Neural progenitor cell (in vitro differentiated cells): ENCODE results near the gene FER.

ENCODE experiments used
- EZH2 ChIP-seq: fragments of 200-600 bp; sonication (generic); IDR thresholded peaks from 2 replicates; pipeline ENCODE4 v1.6.1; 2017; ENCODE audit warnings: antibody characterized with exemption, mild to moderate bottlenecking, moderate library complexity
- EZH2phosphoT487 ChIP-seq: fragments of 200-600 bp; sonication (generic); IDR thresholded peaks from 2 replicates; pipeline ENCODE4 v1.6.1; 2017; ENCODE audit warnings: antibody characterized with exemption
- TF ChIP-seq, protein P1 (sequence below): fragments of 200-600 bp; sonication (generic); IDR thresholded peaks from 2 replicates; pipeline ENCODE4 v1.5.1; 2017; ENCODE audit warnings: antibody characterized with exemption, mild to moderate bottlenecking

DNA sequence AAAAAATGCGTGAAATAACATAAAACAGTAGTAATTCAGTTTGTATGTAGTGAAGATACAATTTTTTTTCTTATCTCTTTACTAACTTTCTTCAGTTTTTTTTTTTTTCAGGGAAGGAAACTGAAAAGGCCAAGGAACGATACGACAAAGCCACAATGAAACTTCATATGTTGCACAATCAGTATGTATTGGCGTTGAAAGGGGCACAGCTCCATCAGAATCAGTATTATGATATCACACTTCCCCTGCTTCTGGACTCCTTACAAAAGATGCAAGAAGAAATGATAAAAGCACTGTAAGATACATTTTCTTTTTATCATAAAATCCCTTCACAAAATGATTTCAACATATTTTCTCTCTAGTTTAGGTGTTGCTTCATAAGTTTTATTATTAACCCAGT, 120.0 kb downstream of the FER start:
- TF ChIP-seq, protein P1, sequence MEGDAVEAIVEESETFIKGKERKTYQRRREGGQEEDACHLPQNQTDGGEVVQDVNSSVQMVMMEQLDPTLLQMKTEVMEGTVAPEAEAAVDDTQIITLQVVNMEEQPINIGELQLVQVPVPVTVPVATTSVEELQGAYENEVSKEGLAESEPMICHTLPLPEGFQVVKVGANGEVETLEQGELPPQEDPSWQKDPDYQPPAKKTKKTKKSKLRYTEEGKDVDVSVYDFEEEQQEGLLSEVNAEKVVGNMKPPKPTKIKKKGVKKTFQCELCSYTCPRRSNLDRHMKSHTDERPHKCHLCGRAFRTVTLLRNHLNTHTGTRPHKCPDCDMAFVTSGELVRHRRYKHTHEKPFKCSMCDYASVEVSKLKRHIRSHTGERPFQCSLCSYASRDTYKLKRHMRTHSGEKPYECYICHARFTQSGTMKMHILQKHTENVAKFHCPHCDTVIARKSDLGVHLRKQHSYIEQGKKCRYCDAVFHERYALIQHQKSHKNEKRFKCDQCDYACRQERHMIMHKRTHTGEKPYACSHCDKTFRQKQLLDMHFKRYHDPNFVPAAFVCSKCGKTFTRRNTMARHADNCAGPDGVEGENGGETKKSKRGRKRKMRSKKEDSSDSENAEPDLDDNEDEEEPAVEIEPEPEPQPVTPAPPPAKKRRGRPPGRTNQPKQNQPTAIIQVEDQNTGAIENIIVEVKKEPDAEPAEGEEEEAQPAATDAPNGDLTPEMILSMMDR, result no peak
- no peak for TF ChIP-seq EZH2
- no peak for TF ChIP-seq EZH2phosphoT487
